ENCODE measurements around the gene POLR3G. TPM values are rescaled to one million over a fixed set of nuclear protein-coding genes. Genes with fewer than 3 reads are reported as not detected.

POLR3G gene
- total RNA-seq, 2 experiments from 2014 or later: 24.0 to 27.1 TPM

GRCh38 chr5:90557871-90558270 lies 83.2 kb downstream of the POLR3G start:
- Mint-ChIP-seq H3K27ac (no peak overlapping the region), H3K36me3 (ENCODE audit: low read depth) (no peaks in the 10 kb centered on the region), H3K9me3 (no peaks in the 10 kb centered on the region), H3K27me3 (peaks cover 51% of the 10 kb centered on the region), H3K4me1 (ENCODE audit: low read depth) (peaks cover 7% of the 10 kb centered on the region), H3K4me3 (peak overlapping the region; percentile 40)
- ChIA-PET CTCF (no interaction called here), POLR2A (no interaction called here)
- no peak for TF ChIP-seq CTCF (IDR thresholded peaks at IDR 0.05)
- ATAC-seq: no peak
- DNase-seq: no peak
- intact Hi-C loops (cut with micrococcal nuclease): no loop called here

GRCh38 chr5:90558344-90559192 lies 83.9 kb downstream of the POLR3G start, which contains the start of gene ADGRV1:
Gene ADGRV1 (plus strand): TSS chr5:90558797. CDS start chr5:90558896, 99 bp downstream.
- ATAC-seq (peak; percentile 47), DNase-seq (peak; percentile 10)
- peak within 1 kb of the TSS; percentile 40 for H3K4me3 Mint-ChIP-seq
- CTCF ChIA-PET: no interaction called here
- H3K4me1 Mint-ChIP-seq (ENCODE audit: low read depth): peaks cover 7% of the 10 kb centered on the region
- no peaks in the 10 kb centered on the region for H3K9me3 Mint-ChIP-seq
- peaks cover 49% of the 10 kb centered on the region for H3K27me3 Mint-ChIP-seq
- intact Hi-C loops (cut with micrococcal nuclease): no loop called here
- no peaks in the 10 kb centered on the region for H3K36me3 Mint-ChIP-seq (ENCODE audit: low read depth)
- H3K27ac Mint-ChIP-seq: no peak within 1 kb of the TSS
- no peak for TF ChIP-seq CTCF (IDR thresholded peaks at IDR 0.05)
- POLR2A ChIA-PET: no interaction called here

GRCh38 chr5:90560771-90561170 lies 86.1 kb downstream of the POLR3G start:
- peaks cover 47% of the 10 kb centered on the region for H3K27me3 Mint-ChIP-seq
- DNase-seq: no peak
- no peak overlapping the region for H3K4me3 Mint-ChIP-seq
- no peak for ATAC-seq
- intact Hi-C loops (cut with micrococcal nuclease): no loop called here
- ChIA-PET POLR2A (no interaction called here), CTCF (no interaction called here)
- H3K4me1 Mint-ChIP-seq (ENCODE audit: low read depth): peaks cover 7% of the 10 kb centered on the region
- H3K27ac Mint-ChIP-seq: no peak overlapping the region
- no peaks in the 10 kb centered on the region for H3K36me3 Mint-ChIP-seq (ENCODE audit: low read depth)
- no peak for TF ChIP-seq CTCF (IDR thresholded peaks at IDR 0.05)
- no peaks in the 10 kb centered on the region for H3K9me3 Mint-ChIP-seq

GRCh38 chr5:90561766-90562165 lies 87.1 kb downstream of the POLR3G start:
- no peak for DNase-seq
- no peaks in the 10 kb centered on the region for H3K36me3 Mint-ChIP-seq (ENCODE audit: low read depth)
- CTCF ChIA-PET: no interaction called here
- no peak for TF ChIP-seq CTCF (IDR thresholded peaks at IDR 0.05)
- no peak overlapping the region for H3K4me3 Mint-ChIP-seq
- no peak overlapping the region for H3K27ac Mint-ChIP-seq
- POLR2A ChIA-PET: no interaction called here
- H3K27me3 Mint-ChIP-seq: peaks cover 41% of the 10 kb centered on the region
- H3K4me1 Mint-ChIP-seq (ENCODE audit: low read depth): peaks cover 7% of the 10 kb centered on the region
- intact Hi-C loops (cut with micrococcal nuclease): no loop called here
- H3K9me3 Mint-ChIP-seq: no peaks in the 10 kb centered on the region
- ATAC-seq: no peak

GRCh38 chr5:90562341-90562740 lies 87.7 kb downstream of the POLR3G start:
- ChIA-PET POLR2A (no interaction called here), CTCF (no interaction called here)
- Mint-ChIP-seq H3K9me3 (no peaks in the 10 kb centered on the region), H3K36me3 (ENCODE audit: low read depth) (no peaks in the 10 kb centered on the region), H3K4me3 (no peak overlapping the region), H3K27me3 (peaks cover 35% of the 10 kb centered on the region), H3K4me1 (ENCODE audit: low read depth) (peaks cover 7% of the 10 kb centered on the region), H3K27ac (no peak overlapping the region)
- DNase-seq (no peak), ATAC-seq (no peak)
- intact Hi-C loops (cut with micrococcal nuclease): no loop called here
- no peak for TF ChIP-seq CTCF (IDR thresholded peaks at IDR 0.05)

Measured in activated CD8-positive, alpha-beta T cell treated with anti-CD3 and anti-CD28 coated beads for 36 hours (primary cell).